Measurements from ENCODE around the gene ZSCAN21. TPM values are rescaled to one million over a fixed set of nuclear protein-coding genes. Genes with fewer than 3 reads are reported as not detected.

Gene ZSCAN21
- total RNA-seq, 1 donor from 2014 or later, result 11.1 TPM

DNA sequence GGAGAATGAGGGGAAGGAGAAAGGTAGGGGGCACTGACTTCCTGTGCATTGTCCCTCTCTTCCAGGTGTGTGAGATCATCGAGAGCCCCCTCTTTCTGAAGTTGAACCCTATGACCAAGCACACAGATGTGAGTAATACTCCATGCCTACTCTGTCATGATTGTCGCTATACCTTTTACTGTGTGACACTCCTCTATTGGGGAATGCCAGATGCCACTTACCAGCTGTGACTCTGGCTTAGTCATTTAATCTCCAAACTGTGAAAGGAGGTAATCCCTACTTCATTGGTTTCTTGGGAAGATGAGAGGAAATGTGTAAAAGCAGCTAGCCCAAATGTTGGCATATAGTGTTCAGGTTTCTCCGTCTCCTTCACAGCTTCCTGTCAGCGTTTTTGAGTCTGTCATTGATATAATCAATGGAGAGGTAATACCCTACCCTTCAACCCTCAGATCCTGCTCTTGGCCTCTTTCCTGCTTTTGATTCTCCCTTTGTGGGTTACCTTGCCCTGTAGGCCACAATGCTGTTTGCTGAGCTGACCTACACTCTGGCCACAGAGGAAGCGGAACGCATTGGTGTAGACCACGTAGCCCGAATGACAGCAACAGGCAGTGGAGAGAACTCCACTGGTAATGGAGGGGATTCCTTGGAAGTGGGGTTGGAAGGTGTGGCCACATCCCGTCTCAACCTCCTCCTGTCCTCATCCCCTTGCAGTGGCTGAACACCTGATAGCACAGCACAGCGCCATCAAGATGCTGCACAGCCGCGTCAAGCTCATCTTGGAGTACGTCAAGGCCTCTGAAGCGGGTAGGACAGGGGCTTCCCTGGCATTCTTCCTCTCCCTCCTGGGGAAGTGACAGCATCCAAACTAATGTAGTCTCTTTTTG, 41.2 kb downstream of the ZSCAN21 start:
- H3K36me3 ChIP-seq (ENCODE audit: insufficient read depth, low read length), result peaks cover 52% of the 10 kb centered on the region
- Mint-ChIP-seq H3K27ac (ENCODE audit: unreplicated experiment) (peak overlapping the region; percentile 58), H3K4me3 (ENCODE audit: unreplicated experiment) (peak overlapping the region; percentile 95), H3K4me1 (ENCODE audit: low read depth, unreplicated experiment) (peaks cover 11% of the 10 kb centered on the region), H3K27me3 (ENCODE audit: low read depth, unreplicated experiment) (no peaks in the 10 kb centered on the region), H3K9me3 (ENCODE audit: unreplicated experiment) (no peaks in the 10 kb centered on the region), H3K36me3 (ENCODE audit: low read depth, unreplicated experiment) (peaks cover 26% of the 10 kb centered on the region)
- H3K4me3 ChIP-seq (ENCODE audit: insufficient read depth, low read depth, low read length), result no peak overlapping the region
- no peaks in the 10 kb centered on the region for H3K9me3 ChIP-seq (ENCODE audit: insufficient read depth, low read depth, low read length)
- H2AFZ ChIP-seq (ENCODE audit: low read depth, low read length), result no peak overlapping the region
- H4K20me1 ChIP-seq (ENCODE audit: insufficient read depth, low read length), result peaks cover 45% of the 10 kb centered on the region
- FAIRE-seq (no peak), DNase-seq (ENCODE audit: low read depth) (no peak)
- H3K4me1 ChIP-seq (ENCODE audit: insufficient read depth, low read length), result peaks cover 60% of the 10 kb centered on the region
- H3K27me3 ChIP-seq (ENCODE audit: insufficient read depth, low read length), result no peaks in the 10 kb centered on the region
- H3K4me2 ChIP-seq (ENCODE audit: low read length), result peak overlapping the region; percentile 94
- peak overlapping the region; percentile 25 for H3K9ac ChIP-seq (ENCODE audit: low read length)
- TF ChIP-seq, protein P1, sequence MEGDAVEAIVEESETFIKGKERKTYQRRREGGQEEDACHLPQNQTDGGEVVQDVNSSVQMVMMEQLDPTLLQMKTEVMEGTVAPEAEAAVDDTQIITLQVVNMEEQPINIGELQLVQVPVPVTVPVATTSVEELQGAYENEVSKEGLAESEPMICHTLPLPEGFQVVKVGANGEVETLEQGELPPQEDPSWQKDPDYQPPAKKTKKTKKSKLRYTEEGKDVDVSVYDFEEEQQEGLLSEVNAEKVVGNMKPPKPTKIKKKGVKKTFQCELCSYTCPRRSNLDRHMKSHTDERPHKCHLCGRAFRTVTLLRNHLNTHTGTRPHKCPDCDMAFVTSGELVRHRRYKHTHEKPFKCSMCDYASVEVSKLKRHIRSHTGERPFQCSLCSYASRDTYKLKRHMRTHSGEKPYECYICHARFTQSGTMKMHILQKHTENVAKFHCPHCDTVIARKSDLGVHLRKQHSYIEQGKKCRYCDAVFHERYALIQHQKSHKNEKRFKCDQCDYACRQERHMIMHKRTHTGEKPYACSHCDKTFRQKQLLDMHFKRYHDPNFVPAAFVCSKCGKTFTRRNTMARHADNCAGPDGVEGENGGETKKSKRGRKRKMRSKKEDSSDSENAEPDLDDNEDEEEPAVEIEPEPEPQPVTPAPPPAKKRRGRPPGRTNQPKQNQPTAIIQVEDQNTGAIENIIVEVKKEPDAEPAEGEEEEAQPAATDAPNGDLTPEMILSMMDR (IDR thresholded peaks at IDR 0.05; ENCODE audit: insufficient read depth, low read depth, low read length), result no peak
- no peak for TF ChIP-seq EZH2 (IDR thresholded peaks at IDR 0.05; ENCODE audit: insufficient read depth, low read length)
- peaks cover 68% of the 10 kb centered on the region for H3K79me2 ChIP-seq (ENCODE audit: insufficient read depth, low read length)
- H3K27ac ChIP-seq (ENCODE audit: low read depth, low read length), result peak overlapping the region; percentile 43

DNA sequence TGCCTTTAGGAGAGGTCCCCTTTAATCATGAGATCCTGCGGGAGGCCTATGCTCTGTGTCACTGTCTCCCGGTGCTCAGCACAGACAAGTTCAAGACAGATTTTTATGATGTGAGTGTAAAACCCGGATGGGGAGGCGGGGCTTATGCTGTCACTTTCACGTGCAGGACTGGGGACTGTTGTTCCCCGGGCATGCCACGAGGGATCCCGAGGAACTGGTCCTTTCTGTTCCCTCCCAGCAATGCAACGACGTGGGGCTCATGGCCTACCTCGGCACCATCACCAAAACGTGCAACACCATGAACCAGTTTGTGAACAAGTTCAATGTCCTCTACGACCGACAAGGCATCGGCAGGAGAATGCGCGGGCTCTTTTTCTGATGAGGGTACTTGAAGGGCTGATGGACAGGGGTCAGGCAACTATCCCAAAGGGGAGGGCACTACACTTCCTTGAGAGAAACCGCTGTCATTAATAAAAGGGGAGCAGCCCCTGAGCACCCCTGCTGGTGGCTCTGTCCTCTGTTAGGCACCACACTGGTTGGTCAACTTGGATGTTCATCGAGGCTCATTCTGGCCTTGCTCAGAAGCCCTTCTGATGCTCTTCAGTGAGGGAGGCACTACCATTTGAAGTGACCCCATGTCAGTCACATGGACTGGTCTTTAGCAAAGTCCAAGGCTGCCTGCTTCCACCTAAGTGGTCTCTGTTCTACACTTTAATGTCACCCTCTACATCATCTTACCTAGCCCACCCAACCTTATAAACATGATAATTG, 42.0 kb downstream of the ZSCAN21 start:
- Mint-ChIP-seq H3K4me1 (ENCODE audit: low read depth, unreplicated experiment) (peaks cover 11% of the 10 kb centered on the region), H3K36me3 (ENCODE audit: low read depth, unreplicated experiment) (peaks cover 31% of the 10 kb centered on the region), H3K4me3 (ENCODE audit: unreplicated experiment) (peak overlapping the region; percentile 40), H3K27ac (ENCODE audit: unreplicated experiment) (peak overlapping the region; percentile 53), H3K9me3 (ENCODE audit: unreplicated experiment) (no peaks in the 10 kb centered on the region), H3K27me3 (ENCODE audit: low read depth, unreplicated experiment) (no peaks in the 10 kb centered on the region)
- Histone ChIP-seq H3K79me2 (ENCODE audit: insufficient read depth, low read length) (peaks cover 73% of the 10 kb centered on the region), H3K27me3 (ENCODE audit: insufficient read depth, low read length) (no peaks in the 10 kb centered on the region), H3K9ac (ENCODE audit: low read length) (peak overlapping the region; percentile 25), H2AFZ (ENCODE audit: low read depth, low read length) (no peak overlapping the region), H3K4me3 (ENCODE audit: insufficient read depth, low read depth, low read length) (no peak overlapping the region), H4K20me1 (ENCODE audit: insufficient read depth, low read length) (peaks cover 50% of the 10 kb centered on the region), H3K36me3 (ENCODE audit: insufficient read depth, low read length) (peaks cover 57% of the 10 kb centered on the region), H3K4me1 (ENCODE audit: insufficient read depth, low read length) (peaks cover 58% of the 10 kb centered on the region), H3K27ac (ENCODE audit: low read depth, low read length) (peak overlapping the region; percentile 47), H3K4me2 (ENCODE audit: low read length) (peak overlapping the region; percentile 94), H3K9me3 (ENCODE audit: insufficient read depth, low read depth, low read length) (no peaks in the 10 kb centered on the region)
- FAIRE-seq (no peak), DNase-seq (ENCODE audit: low read depth) (no peak)
- TF ChIP-seq, protein P1 (IDR thresholded peaks at IDR 0.05; ENCODE audit: insufficient read depth, low read depth, low read length), result no peak
- TF ChIP-seq EZH2 (IDR thresholded peaks at IDR 0.05; ENCODE audit: insufficient read depth, low read length), result no peak
